Stimulated activated CD4-positive, alpha-beta T cell treated with anti-CD3 and anti-CD28 coated beads, Interleukin-1b, Interleukin-23, amount 100 ng/mL, for 24 hours (primary cell): ENCODE data around the gene GM2A.
"Not testable (repeated sequence)": the region's sequence is repeated elsewhere in the genome, so short reads cannot be mapped to it uniquely, and the experiment has no call there.

Source experiments
- DNase-seq, 4 experiments: peaks; one replicate each; pipeline ENCODE4 v3.0.0-alpha.2; 2020; ENCODE audit warnings: low read depth in 4 of 4, low spot score in 1 of 4

GM2A gene

GRCh38 chr5:151227918-151228447 is 25.0 kb upstream of the GM2A start:
- no peak for DNase-seq

- DNase-seq = no peak
Observed at GRCh38 chr5:151228986-151229385, 24.0 kb upstream of the GM2A start.

- no peak for DNase-seq
Observed at GRCh38 chr5:151230048-151230680, 22.8 kb upstream of the GM2A start.

- DNase-seq = no peak
Observed at GRCh38 chr5:151231359-151231758, 21.6 kb upstream of the GM2A start.

GRCh38 chr5:151233616-151234085 is 19.3 kb upstream of the GM2A start:
- DNase-seq = no peak

GRCh38 chr5:151234476-151235238 is 18.3 kb upstream of the GM2A start:
- DNase-seq = no peak

GRCh38 chr5:151235239-151235571 is 17.8 kb upstream of the GM2A start:
- DNase-seq = not testable (repeated sequence)

- no peak for DNase-seq
Observed at GRCh38 chr5:151236888-151237287, 16.1 kb upstream of the GM2A start.

GRCh38 chr5:151237685-151238084 is 15.3 kb upstream of the GM2A start:
- DNase-seq = no peak

- no peak for DNase-seq
Observed at GRCh38 chr5:151238303-151238741, 14.7 kb upstream of the GM2A start.

GRCh38 chr5:151239237-151239861 is 13.6 kb upstream of the GM2A start:
- DNase-seq = peak in 2 of 4 experiments; percentile 45 to 50

- DNase-seq = not testable (repeated sequence)
Observed at GRCh38 chr5:151240268-151240835, 12.6 kb upstream of the GM2A start.

GRCh38 chr5:151240924-151241635 is 11.9 kb upstream of the GM2A start:
- DNase-seq = no peak

GRCh38 chr5:151243127-151243526 is 9.9 kb upstream of the GM2A start:
- no peak for DNase-seq

GRCh38 chr5:151243564-151243963 is 9.4 kb upstream of the GM2A start:
- no peak for DNase-seq

GRCh38 chr5:151244206-151244605 is 8.8 kb upstream of the GM2A start:
- DNase-seq = no peak

GRCh38 chr5:151245680-151246219 is 7.2 kb upstream of the GM2A start:
- DNase-seq = no peak

- DNase-seq = no peak
Observed at GRCh38 chr5:151248651-151249050, 4.3 kb upstream of the GM2A start.

- no peak for DNase-seq
Observed at GRCh38 chr5:151249281-151249680, 3.7 kb upstream of the GM2A start.

- DNase-seq = no peak
Observed at GRCh38 chr5:151250346-151251000, 2.5 kb upstream of the GM2A start.
